Measurements from ENCODE around the gene FUBP3. TPM values are rescaled to one million over a fixed set of nuclear protein-coding genes. Genes with fewer than 3 reads are reported as not detected.
A peak's percentile ranks its signal among the peaks of the same experiment; 100 is the strongest.

FUBP3 gene
- polyA plus RNA-seq, 3 donors = 9.5 to 17.3 (median 16.3) TPM

GRCh38 chr9:130610862-130611707 lies 31.7 kb downstream of the FUBP3 start:
- Histone ChIP-seq H3K27me3 (ENCODE audit: control insufficient read depth in 2 of 2, insufficient read depth in 2 of 2, low read length in 2 of 2) (no peaks in the 10 kb centered on the region), H4K20me1 (ENCODE audit: insufficient read depth, low read length) (peaks cover 13% of the 10 kb centered on the region), H3K9ac (ENCODE audit: insufficient read depth, low read length, poor library complexity, severe bottlenecking) (no peak overlapping the region), H3K4me3 (replicated peaks in 1 of 3; ENCODE audit: low read depth in 2 of 3, low read length in 3 of 3) (no peak overlapping the region), H3K9me3 (replicated peaks in 1 of 2; ENCODE audit: control insufficient read depth in 1 of 2, insufficient read depth in 1 of 2, low read length in 2 of 2) (no peaks in the 10 kb centered on the region), H3K27ac (ENCODE audit: low read depth in 1 of 2, low read length in 2 of 2) (no peak overlapping the region), H2AFZ (ENCODE audit: insufficient read depth, low read depth, low read length, poor library complexity, severe bottlenecking) (no peak overlapping the region), H3K36me3 (replicated peaks in 1 of 2; ENCODE audit: control insufficient read depth in 1 of 2, insufficient read depth in 2 of 2, low read length in 2 of 2) (peaks cover 60 to 88% of the 10 kb centered on the region in 2 donors), H3K4me2 (replicated peaks; ENCODE audit: extremely low read depth, low read length, poor library complexity, severe bottlenecking) (no peak overlapping the region), H3K4me1 (ENCODE audit: control insufficient read depth in 1 of 2, insufficient read depth in 2 of 2, low read length in 2 of 2) (no peaks in the 10 kb centered on the region), H3K79me2 (ENCODE audit: insufficient read depth, low read length) (no peaks in the 10 kb centered on the region)
- no CpG with 5 or more reads among the region's 8 CpGs for WGBS (ENCODE audit: insufficient coverage)
- Mint-ChIP-seq H3K27me3 (ENCODE audit: low read depth in 3 of 3) (no peaks in the 10 kb centered on the region), H3K36me3 (peaks cover 80 to 94% of the 10 kb centered on the region in 2 donors), H3K4me1 (no peaks in the 10 kb centered on the region), H3K9me3 (no peaks in the 10 kb centered on the region), H3K4me3 (no peak overlapping the region), H3K27ac (peak overlapping the region in 1 of 7 donors; percentile 18)
- TF ChIP-seq CTCF (IDR thresholded peaks at IDR 0.05) = no peak
- intact Hi-C loops (cut with micrococcal nuclease) = no loop called here
- DNase-seq = no peak

- Mint-ChIP-seq H3K9me3 (no peaks in the 10 kb centered on the region), H3K4me3 (no peak overlapping the region), H3K4me1 (no peaks in the 10 kb centered on the region), H3K36me3 (peaks cover 94 to 100% of the 10 kb centered on the region in 2 donors), H3K27ac (no peak overlapping the region), H3K27me3 (ENCODE audit: low read depth in 3 of 3) (peaks cover 0 to 3% (median 0%) of the 10 kb centered on the region in 3 donors)
- Histone ChIP-seq H3K4me3 (replicated peaks in 1 of 3; ENCODE audit: low read depth in 2 of 3, low read length in 3 of 3) (no peak overlapping the region), H3K36me3 (replicated peaks in 1 of 2; ENCODE audit: control insufficient read depth in 1 of 2, insufficient read depth in 2 of 2, low read length in 2 of 2) (peaks cover 99 to 100% of the 10 kb centered on the region in 2 donors), H4K20me1 (ENCODE audit: insufficient read depth, low read length) (peaks cover under 1% of the 10 kb centered on the region), H3K27me3 (ENCODE audit: control insufficient read depth in 2 of 2, insufficient read depth in 2 of 2, low read length in 2 of 2) (no peaks in the 10 kb centered on the region), H2AFZ (ENCODE audit: insufficient read depth, low read depth, low read length, poor library complexity, severe bottlenecking) (no peak overlapping the region), H3K4me1 (ENCODE audit: control insufficient read depth in 1 of 2, insufficient read depth in 2 of 2, low read length in 2 of 2) (no peaks in the 10 kb centered on the region), H3K9me3 (replicated peaks in 1 of 2; ENCODE audit: control insufficient read depth in 1 of 2, insufficient read depth in 1 of 2, low read length in 2 of 2) (no peaks in the 10 kb centered on the region), H3K79me2 (ENCODE audit: insufficient read depth, low read length) (no peaks in the 10 kb centered on the region), H3K9ac (ENCODE audit: insufficient read depth, low read length, poor library complexity, severe bottlenecking) (no peak overlapping the region), H3K4me2 (replicated peaks; ENCODE audit: extremely low read depth, low read length, poor library complexity, severe bottlenecking) (no peak overlapping the region), H3K27ac (ENCODE audit: low read depth in 1 of 2, low read length in 2 of 2) (no peak overlapping the region)
- intact Hi-C loops (cut with micrococcal nuclease) = no loop called here
- no peak for TF ChIP-seq CTCF (IDR thresholded peaks at IDR 0.05)
- 100% methylated on average over 3 of the region's 10 CpGs for WGBS (ENCODE audit: insufficient coverage)
- no peak for DNase-seq
These were observed 37.1 kb downstream of the FUBP3 start for GRCh38 chr9:130616451-130616850.
